GM19467 (cell line): ENCODE measurements around the gene APOBEC2.
A peak's percentile ranks its signal among the peaks of the same experiment; 100 is the strongest.

Source experiments
- ATAC-seq: cut with Tn5 transposase; IDR thresholded peaks from one replicate; pipeline ENCODE4 v1.9.1; 2021; ENCODE audit warnings: mild to moderate bottlenecking, moderate library complexity; ENCODE audit not compliant: unreplicated experiment

APOBEC2 gene

DNA sequence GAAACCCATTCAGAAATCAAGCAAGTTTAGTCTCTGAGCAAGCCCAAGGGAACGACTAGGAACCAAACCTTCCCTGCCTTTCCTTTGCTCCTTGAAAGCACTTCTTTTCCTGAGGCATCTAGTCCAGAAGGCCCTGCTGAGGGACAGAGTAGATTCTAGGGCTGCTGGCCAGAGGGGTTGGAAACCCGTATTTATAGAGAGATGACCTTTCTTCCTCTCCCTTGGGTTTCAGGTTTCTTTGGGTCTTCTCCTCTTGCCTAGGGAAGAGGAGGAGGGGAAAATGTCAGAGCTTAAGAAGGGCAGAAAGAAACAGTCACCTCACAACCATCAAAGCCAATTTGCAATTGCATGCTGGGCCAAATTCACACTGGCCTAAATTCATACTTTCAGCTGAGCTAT lies 5.8 kb downstream of the APOBEC2 start:
- no peak for ATAC-seq

DNA sequence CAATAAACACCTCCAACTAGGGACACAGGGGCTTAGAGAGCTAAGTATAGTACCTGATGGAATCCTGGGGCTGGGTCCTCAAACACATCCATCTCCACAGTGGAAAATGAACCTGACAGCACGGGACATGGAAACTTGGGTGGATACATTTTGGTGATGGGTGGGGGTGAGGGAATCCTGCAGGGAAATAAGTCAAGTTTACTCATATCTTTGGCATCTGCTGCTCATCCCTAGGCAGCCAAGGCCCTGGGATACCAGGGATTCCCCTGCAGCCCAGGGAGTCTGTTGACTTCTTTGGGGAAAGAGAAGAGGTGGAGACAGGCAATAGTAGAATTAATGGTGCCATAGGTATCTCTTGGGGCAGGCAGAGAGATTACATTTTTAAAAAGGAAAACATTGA lies 6.6 kb downstream of the APOBEC2 start:
- no peak for ATAC-seq

DNA sequence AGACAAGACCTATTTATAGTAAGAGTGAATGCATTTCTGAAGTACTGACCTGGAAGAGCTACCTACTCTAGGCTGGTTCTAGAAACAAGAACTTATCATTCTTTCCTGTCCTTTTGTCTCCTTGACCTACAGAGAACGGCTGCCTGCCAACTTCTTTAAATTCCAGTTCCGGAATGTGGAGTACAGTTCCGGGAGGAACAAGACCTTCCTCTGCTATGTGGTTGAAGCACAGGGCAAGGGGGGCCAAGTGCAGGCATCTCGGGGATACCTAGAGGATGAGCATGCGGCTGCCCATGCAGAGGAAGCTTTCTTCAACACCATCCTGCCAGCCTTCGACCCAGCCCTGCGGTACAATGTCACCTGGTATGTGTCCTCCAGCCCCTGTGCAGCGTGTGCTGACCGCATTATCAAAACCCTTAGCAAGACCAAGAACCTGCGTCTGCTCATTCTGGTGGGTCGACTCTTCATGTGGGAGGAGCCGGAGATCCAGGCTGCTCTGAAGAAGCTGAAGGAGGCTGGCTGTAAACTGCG lies 8.3 kb downstream of the APOBEC2 start:
- no peak for ATAC-seq

DNA sequence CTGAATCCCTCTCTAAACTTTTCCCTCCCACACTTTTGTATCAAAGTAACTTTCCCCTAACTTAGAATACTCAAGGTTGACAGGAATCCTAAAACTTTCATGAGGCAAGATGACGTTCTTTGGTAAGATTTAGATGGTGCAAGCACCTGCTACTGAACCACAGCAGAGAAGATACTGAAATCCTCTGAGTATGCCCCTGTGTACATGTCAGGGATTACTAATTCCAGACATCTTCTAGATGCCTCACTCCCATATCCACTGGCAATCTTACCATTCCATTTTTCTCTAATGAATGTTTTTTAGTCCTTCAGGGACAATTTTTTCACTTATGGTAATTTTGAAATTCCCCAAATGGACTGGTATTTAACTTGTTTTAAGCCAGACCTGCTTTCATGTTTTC lies 9.1 kb downstream of the APOBEC2 start:
- ATAC-seq = no peak

DNA sequence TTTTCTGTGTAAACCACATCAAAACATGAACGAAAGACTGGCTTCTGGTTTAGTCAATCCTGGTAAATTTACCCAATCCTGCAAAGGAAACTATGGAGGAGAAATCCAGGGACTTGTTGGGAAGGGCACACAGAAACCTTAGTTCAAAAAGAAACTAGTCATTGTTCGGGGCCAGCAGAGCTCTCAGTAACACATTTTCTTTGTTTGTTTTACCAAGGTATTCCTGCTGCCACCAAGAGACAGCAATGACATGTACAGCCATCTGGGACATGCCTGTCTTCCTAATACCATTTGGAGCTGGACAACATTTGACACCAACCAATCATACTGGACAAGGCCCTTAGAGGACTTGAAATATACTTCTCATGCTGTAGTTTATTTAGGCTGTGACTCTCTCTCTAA lies 10.9 kb downstream of the APOBEC2 start:
- ATAC-seq = no peak

DNA sequence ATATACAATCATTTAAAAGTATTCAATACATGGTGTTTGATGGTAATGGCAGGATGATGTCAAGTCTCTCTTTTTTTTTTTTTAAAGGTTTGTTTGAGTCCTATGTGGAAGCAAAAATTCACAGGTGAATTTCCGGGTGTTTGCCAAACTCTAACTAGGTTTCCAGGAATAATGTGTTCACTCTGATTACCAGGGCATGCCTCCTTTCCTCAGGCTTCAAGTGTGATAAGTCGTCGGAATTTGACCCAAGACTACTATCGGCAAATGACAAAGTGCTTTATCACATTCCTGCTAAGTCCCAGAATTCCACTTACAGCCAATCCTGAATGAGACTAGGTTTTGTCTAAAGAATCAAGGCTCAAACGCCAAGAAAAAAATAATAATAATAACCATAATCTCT lies 11.8 kb downstream of the APOBEC2 start:
- no peak for ATAC-seq

DNA sequence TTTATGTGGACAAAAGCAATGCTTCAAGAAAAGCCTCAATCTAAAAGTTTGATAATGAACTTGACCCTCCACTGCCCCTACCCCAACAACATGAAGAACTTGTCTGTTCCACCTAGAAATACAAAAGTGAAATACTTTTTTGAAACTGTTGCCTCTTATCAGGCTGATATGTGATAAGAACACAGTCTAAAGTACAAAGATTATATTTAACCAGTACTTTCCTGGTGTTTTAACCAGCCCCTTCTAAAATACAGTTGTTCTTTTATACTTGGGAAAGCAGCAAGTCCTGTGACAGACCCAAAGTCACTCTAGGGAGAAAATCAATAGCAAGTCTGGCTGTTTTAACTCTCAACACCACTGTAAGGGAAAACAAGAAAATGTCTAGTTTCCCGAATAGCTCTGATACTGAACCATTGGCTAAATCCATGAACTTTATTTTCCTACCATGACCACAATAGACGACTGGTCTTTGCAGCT lies 12.6 kb downstream of the APOBEC2 start:
- ATAC-seq = no peak

DNA sequence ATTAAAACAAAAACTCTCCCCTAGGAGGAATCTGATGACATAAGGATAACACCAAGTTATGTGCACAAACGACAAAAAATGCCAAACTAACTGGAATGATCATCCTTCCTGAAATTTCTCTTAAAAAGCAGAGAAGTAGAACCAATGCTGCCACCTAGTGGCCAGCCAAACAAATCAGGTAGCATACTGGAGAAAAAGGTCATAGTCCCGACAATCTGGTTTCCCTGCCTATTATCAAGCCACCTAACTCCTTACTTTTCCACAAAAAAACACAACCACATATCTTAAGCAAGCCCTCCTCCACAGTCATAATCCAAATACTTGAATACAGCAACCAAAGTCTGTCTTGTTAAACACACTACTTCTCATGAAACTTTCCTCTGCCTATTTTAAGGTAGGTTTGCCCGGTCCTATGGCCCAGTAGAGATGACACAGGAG lies 13.9 kb downstream of the APOBEC2 start:
- no peak for ATAC-seq

DNA sequence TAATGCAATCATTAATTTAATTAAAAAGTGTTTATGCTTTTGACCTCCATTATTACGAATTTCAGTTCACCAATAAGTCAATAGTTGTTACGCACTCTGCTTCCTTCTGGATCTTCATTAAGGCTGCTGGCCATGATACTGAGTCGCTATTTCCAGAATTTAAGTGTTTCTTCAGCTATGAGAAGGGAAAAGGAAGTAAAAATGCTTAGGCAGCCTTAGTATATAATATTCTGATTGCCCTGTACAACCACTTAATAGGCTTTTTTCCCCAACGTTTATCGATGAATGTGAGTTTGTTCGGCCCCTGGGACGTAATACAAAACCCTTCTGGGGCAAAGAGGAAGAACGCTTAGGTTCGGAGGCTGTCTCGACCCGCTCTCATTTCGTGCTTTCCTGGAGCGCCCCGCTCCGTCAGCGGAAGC lies 18.5 kb downstream of the APOBEC2 start:
- peak; percentile 19 for ATAC-seq

DNA sequence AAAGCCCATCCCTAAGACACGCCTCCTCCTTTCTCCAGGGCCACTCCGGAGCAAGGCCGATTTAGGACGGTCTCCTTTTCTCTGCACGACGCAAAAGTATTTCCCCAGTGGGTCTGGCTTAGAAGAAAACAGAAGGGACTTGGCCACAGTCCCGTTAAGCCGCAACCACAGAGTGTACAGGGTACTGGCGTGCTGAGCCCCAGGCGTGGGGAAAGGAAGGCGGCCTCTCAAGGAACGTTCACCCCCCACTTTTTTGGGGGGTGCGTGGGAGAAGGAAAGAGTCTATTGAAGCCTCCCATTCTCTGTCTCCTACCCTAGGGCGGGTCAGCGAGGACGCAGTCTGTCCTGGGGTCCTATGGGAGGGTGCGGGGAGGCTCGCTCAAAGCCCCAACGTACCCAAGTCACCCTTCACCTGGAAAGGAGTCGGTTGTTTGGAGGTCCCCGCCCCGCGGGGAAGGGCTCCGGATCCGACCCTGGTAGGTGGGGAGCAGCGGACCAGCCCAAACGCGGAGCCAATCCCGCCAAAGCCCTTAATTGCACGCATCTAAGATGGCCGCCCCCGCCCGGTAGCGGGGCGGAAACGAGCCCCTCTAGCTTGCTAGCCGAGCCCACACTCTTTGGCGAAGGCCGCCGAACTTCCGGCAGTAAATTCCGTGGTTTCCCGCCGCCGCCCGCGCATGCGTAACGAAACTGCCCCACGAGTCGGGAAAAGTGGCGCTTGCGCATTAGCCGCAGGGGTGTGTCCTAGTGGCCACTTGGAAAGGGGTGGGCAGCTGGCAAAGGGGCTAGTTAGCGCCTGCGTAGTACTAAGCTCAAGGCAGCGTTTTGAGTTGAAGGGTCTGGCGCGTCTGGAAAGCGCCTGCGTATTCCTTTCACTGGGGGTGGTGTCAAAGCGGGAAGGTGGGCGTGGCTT lies 19.2 kb downstream of the APOBEC2 start, which contains the start of gene OARD1:
Gene OARD1 (minus strand): TSS at position 434 of the 913 bp plus-strand sequence. CDS start 722 bp downstream, outside the sequence.
- peak; percentile 52 for ATAC-seq

DNA sequence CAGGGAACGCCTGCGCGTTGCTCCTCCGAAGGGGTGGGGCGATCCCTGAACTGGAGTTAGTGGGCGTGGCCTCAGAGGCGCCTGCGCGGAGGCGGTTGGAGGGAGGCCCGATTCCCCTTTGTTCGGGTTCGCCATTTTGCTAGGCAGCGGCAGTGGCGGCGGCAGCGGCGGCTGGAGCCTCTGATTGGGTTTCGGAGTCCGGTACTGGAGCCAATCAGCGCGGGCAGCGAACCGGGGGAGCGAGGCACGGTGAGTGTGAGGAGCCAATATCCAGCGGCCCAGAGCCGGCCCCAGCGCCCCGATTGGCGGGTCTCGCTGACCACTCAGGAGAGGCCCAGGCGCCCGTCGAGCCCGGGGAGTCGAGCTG lies 19.8 kb downstream of the APOBEC2 start, which contains the start of gene NFYA:
Gene NFYA (plus strand): TSS at position 139 of the 367 bp plus-strand sequence. CDS start 6,116 bp downstream, outside the sequence.
- ATAC-seq = peak; percentile 60

DNA sequence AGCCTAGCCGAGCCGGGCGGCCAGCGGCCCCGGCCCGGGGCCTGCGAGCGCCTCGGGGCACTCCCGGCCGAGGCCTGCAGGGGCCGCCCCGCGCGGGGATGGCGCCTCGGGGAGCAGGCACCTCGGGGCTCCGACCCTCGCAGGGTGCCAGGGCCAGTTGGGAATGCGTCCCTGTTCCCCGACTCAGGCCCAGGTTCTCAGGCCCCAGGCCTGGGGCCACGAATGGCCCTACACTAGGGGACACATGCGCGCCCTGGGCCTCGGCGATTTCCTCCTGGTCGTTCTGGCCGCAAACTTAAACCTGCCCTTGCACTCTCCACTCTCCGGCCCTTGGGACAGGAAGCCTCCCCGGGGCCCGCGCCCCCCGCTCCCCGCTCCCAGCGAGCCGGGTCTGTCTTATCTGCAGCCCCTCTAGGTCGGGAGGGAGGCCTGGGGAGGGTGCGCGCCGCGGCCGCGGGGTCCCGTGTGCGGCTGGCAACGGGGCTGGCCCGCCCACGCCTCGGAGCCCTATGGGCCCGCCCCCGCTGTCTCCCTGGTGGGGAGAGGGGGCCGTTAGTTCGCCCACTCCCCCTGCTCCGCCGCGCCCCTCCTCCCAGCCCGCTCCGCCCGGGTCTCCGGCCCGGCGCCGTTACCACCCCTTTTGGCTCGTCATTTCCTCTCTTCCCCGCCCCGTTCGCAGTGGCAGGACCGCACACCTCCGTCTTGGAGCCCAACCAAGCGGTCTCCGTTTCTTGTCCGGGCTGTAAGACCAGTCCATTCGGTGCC lies 20.4 kb downstream of the APOBEC2 start:
- ATAC-seq = peak; percentile 21

DNA sequence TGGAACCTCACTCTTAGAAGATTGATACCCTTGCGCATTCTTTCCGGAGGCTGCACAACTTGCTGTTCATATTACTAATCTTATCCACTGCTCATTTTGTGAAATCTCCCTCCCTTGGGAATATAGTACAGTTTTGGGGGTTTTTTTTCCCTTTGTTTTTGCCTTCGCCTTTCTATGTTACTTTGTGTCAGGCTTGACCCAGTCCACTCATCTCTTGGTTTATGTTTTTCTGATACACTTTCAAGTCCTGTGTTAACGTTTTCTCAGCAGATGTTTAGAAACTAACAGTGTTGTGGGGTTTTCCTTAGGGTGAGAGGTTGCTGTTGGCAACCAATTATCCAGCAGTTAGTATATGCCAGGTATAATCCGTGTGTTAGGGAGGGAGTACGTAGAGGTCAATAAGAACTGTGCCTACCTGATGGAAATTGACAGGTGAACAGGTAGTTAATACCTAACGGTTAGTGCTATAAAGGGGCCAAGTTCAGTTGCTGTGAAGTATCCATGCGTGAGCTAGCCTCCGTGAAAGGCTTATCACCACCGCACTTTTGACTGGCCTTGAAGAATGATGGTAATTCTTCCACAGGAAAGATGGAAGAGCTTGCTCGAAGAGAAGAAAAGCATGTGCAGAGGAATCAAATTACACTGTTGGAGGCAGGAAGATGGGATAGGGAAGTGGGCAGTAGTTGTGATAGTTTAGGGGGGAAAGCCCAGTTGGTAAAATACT lies 21.1 kb downstream of the APOBEC2 start:
- no peak for ATAC-seq

DNA sequence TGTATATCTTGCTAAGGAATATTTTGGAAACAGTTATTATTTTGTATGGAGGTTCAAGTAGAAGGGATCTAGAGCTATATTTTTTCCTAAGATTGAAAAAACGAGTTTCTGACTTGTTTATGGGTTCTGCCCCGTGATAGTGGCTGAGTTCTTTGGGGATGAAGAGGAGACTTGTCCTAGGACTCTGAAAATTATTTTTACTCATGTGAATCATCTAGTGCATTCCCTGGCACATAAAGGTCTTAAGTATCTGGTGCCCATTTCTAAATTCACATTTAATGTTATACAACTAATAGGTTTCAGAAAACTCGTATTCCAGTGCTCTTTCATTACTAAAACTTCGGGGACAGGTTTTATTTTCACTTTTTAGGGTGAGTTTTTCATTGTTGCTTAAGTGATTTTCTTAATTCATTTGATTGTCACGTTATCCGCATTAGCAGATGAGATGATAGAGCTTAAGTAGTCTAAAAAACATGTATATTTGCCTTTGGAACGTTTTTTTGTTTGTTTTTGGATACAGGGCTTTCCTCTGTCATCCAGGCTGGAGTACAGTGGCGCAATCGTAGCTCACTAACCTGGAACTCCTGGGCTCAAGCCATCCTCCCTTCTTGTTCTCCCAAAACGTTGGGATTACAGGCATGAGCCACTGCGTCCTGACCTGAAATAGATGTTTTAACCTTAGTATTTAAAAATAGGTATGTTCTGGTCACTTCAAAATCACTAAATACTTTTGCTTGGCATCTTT lies 21.9 kb downstream of the APOBEC2 start:
- ATAC-seq = no peak

DNA sequence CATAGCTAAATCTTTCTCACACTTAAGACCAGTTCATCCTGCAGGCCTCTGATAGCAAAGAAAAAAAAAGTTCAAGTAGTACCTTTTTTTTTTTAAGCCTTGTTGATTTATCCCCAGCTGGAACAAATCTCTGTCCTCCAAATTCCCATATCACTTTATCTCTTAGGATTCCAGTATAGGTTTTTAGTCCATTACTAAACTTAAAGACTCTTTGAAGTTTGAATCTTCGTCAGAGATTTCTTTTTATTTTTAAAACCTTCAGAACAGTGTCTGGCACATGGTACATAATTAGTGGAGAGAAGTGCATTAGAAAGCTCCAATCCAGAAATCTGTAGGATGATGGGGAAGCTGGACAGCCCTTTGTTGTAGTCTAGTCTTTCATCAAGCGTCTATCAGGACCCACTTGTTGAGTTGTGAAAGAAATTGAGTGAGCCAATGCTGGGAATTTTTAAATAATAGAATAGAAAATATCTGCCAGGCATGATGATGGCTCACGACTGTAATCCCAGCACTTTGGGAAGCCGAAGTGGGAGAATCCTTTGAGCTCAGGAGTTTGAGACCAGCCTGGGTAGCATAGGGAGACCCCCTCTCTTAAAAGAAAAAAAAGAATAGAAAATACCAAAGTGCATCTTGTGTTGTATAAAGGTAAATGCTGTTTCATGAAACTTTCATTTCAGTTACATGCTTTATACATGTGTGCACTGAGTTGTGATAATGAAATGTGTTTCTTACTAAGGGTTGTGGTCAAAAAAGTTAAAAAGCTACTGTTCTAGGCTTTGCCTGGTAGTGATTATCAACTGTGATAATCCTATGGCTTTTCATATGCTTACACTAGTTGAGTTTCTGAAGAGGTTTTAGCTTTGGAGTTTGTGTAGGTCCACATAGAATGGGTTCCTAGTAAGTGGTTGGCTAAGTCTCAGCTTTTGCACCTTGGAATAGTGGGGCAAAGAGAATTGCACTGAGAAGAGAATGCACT lies 22.9 kb downstream of the APOBEC2 start:
- ATAC-seq = no peak

DNA sequence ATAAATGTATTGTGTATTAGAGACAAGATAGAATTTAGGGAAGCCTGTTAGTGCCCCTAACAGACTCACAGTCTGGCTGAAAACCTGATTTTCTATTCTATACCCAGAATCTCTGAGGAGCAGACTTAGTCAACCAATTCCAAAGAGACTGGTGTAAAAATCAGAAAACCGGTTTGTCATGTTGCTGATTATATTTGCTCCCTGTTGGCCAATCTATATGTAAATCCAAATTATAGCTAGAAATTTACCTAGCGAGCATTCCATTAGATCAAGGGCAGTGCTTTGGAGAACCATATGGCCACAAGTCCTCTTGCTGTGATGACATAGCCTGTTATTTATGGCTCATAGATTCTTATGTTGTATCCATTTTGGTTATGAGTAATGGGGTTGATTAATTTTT lies 24.5 kb downstream of the APOBEC2 start:
- ATAC-seq = no peak

DNA sequence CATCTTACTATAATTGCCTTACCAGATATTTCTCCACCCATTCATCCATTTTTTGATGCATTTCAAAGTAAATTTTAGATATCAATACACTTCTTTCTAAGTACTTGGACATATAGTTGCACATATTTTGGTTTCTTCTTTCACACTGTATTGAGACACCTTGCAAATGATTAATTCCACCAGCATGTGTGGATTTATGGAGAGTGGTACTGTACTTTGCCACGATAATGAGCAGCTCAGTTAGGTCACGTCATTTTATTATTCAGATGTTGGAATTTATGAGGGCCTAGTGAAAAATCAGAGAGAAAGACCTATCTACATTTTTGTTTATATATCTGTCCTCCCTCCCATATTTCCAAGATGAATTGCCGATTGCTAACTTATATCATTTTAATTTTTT lies 25.1 kb downstream of the APOBEC2 start:
- no peak for ATAC-seq

DNA sequence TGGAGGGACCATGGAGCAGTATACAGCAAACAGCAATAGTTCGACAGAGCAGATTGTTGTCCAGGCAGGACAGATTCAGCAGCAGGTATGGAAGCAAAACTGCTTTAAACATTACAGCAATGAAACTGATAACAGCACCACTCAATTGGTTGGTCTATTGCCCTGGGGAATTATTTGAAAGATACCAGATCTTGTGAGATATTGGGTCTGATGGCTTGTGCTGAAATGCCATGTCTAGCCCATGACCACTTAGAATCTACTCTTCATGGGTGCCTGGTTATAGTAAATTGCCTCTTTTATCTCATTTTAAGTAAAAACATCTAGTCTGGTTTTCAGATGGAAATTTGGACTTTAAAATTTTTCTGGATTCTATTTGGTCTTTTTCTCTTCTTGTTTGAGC lies 26.1 kb downstream of the APOBEC2 start:
- no peak for ATAC-seq

DNA sequence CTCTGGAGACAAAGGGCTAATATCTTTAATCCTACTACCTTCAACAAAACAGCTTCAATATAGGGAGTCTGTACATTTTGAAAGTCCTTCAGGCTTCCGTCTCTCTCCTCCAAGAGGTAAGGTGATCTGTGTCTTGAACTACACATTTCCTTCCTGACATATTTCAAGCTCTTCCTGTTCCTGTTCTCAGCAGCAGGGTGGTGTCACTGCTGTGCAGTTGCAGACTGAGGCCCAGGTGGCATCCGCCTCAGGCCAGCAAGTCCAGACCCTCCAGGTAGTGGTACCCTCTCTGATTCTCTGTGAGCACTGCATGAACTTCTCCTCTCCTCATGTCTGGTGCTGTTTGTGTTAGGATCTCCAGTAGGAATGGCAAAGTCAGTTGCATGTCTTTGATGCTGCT lies 27.6 kb downstream of the APOBEC2 start:
- ATAC-seq = no peak
